NCI-H128 (cell line): ENCODE results near the gene UNC13A.
"Not testable (repeated sequence)": the region's sequence is repeated elsewhere in the genome, so short reads cannot be mapped to it uniquely, and the experiment has no call there.

ENCODE experiments used
- DNase-seq: peaks from one replicate; lab custom pipeline; 2025; ENCODE audit not compliant: unreplicated experiment; lab: John Stamatoyannopoulos, UW

Gene UNC13A

GRCh38 chr19:17605761-17606589 lies 82.2 kb downstream of the UNC13A start:
- peak; percentile 23 for DNase-seq

GRCh38 chr19:17605117-17605516 lies 83.0 kb downstream of the UNC13A start:
- no peak for DNase-seq

GRCh38 chr19:17604372-17605025 lies 83.7 kb downstream of the UNC13A start:
- no peak for DNase-seq

GRCh38 chr19:17602872-17603510 lies 85.2 kb downstream of the UNC13A start:
- DNase-seq = no peak

- DNase-seq = no peak
Measured at GRCh38 chr19:17602217-17602616, 85.9 kb downstream of the UNC13A start.

DNA sequence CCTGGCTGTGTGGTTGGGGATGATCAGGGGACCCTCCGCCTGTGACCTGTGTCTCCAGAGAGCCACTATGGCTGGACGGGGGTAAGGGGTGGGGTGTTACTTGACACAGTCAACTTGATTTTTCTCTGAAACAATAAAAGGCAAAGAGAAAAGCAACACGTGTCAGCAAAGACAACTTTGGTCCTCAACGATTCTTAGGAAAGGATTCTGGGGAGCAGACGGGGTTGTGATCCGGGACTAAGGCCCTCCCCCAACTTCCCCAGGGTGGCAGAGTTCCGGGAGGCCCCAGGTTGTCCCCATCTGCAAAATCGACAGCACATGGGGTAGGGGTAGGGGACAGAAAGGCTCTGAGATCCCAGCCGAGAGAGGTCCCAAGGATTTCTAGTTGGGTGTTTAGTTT lies 86.5 kb downstream of the UNC13A start:
- DNase-seq = no peak

DNA sequence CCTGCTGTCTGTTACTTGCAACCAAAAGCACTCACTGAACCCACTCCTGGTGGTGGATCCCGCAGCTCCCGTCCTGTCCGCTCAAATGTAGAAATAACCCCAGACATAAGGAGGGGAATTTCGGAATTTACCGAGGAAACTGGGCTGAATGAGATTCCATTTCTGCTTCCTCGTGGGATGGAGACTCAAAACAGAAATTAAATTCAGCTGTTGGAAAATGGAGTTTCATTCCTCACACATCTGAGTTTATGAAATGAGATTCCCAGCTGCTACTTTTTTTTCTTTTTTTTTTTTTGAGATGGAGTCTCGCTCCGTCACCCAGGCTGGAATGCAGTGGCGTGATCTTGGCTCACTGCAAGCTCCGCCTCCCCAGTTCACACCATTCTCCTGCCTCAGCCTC lies 88.4 kb downstream of the UNC13A start:
- DNase-seq = no peak

DNA sequence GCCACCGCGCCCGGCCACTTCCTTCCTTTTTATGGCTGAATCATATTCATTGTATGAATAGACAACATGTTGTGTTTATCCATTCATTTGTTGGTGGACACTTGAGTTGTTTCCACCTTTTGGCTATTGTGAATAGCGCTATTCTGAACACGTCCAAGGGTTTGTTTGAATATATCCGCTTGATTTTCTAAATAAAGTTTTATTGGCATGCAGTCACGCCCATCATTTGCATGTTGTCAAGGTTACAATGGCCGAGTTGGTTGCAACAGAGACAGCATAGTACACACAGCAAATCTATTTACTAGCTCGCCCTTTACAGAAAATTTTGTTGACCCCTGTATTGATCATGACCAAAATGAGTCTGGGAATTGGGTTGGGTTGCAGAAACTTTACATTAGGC lies 89.2 kb downstream of the UNC13A start:
- DNase-seq = no peak

DNA sequence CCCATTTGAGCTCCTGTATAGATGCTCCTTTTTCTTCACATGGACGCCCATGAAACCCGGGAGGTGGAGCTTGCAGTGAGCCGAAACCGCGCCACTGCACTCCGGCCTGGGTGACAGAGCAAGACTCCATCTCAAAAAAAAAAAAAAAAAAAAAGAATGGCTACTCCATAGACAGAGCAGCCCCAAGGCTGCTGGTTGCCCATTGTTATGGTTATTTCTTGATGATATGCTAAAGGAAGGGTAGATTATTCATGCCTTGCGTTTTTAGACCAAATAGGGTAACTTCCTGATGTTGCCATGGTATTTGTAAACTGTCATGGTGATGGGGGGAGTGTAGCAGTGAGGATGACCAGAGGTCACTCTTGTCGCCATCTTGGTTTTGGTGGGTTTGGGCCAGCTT lies 90.1 kb downstream of the UNC13A start:
- not testable (repeated sequence) for DNase-seq

DNA sequence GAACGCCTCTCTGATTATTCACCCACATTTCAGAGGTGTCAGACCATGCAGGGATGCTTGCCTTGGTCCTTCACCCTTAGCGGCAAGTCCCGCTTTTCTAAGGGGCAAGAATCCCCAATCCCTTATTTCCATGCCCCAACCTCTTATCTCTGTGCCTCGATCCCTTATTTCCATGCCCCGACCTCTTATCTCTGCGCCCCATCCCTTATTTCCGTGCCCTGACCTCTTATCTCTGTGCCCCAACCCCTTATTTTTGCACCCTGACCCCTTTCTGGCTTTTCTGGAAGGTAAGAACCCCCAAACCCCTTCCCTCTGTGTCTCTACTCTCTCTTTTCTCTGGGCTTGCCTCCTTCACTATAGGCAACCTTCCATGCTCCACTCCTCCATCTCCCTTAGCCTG lies 93.9 kb downstream of the UNC13A start:
- not testable (repeated sequence) for DNase-seq

DNA sequence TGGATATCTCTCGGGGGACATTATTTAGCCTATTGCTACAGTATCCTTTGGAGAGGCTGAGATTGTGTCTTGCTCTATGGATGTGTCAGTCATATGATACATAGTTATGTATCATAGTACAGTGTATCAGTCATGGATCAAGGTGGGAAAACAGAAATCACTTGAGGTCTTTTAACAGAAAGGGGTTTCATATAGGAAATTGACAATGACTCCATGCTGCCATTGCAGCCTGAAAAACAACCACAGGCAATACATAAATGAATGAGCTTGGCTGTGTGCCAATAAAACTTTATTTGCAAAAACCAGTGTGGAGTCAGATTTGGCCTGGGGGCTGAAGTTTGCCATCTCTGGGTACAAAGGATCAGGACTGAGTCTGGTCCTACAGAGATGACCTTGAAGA lies 97.3 kb downstream of the UNC13A start:
- DNase-seq = no peak

- DNase-seq = not testable (repeated sequence)
Measured at GRCh38 chr19:17585395-17585794, 102.8 kb downstream of the UNC13A start.

DNA sequence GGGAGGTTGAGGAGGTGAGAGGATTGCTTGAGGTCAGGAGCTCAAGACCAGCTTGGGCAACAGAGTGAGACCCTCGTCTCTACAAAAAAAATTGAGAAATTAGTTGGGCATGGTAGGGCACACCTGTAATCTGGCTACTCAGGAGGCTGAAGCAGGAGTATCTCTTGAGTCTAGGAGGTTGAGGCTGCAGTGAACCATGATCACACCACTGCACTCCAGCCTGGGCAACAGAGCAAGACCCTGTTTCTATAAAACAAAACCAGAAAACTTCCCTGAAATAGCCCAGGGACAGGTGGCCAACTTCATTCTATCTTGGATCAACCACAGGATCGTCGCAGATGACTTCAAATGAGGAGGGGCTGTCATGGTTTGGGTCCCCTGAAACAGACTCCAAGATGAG lies 104.0 kb downstream of the UNC13A start:
- no peak for DNase-seq

GRCh38 chr19:17582613-17583012 lies 105.5 kb downstream of the UNC13A start:
- DNase-seq = no peak

DNA sequence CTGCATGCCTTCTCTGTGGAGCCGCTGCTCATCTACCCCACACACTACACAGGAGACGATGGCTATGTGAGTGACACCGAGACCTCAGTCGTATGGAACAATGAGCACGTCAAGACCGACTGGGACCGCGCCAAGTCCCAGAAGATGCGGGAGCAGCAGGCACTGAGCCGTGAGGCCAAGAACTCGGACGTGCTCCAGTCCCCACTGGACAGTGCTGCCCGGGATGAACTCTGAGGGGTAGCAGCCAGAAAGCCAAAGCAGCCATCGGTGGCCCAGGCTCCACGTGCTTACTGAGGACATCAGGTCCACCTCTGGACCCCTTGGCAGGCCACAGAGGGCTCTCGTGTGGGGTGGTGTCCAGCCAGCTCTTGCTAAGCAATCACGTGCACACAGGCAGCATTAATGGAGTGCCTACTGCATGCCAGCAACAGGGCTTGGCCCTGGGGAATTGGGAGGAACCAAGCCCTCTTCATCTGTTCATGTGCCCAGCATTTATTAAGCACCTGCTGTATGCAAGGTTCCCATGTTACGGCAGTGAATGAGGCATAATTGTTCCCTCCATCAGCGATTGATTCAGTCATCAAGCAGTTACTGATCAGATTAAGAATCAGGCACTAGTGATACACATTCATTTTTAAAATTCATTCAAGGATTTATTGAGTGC lies 106.8 kb downstream of the UNC13A start:
- DNase-seq = no peak

DNA sequence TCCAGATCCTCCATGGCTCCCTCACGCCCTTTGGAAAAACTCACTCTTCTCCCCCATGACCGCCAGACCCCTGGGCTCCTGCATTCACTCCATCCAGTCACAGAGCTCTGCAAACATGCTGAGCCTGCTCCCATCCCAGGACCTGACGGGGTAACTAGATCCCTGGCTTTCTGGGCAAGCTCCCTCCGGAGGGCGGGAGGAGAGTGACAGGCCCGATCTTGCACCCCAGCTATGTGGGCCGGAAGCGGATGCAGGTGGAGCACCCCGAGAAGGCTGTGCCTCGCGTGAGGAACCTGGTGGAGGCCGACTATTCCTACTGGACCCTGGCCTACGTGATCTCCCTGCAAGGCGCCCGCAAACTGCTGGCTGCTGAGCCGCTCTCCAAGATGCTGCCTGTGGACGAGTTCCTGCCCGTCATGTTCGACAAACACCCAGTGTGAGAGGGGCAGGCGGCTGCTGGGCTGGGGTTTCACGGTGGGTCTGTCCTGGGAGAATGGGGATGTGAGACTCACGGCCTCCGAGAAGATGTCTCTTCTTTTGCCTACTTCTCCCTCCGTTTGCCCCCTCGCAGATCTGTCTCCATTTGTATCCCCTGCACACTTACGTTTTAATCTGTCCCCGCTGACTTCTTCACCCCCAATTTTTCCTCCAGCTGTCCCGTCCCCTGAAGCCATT lies 107.5 kb downstream of the UNC13A start:
- DNase-seq = no peak

- no peak for DNase-seq
Measured at GRCh38 chr19:17579661-17580244, 108.4 kb downstream of the UNC13A start.

DNA sequence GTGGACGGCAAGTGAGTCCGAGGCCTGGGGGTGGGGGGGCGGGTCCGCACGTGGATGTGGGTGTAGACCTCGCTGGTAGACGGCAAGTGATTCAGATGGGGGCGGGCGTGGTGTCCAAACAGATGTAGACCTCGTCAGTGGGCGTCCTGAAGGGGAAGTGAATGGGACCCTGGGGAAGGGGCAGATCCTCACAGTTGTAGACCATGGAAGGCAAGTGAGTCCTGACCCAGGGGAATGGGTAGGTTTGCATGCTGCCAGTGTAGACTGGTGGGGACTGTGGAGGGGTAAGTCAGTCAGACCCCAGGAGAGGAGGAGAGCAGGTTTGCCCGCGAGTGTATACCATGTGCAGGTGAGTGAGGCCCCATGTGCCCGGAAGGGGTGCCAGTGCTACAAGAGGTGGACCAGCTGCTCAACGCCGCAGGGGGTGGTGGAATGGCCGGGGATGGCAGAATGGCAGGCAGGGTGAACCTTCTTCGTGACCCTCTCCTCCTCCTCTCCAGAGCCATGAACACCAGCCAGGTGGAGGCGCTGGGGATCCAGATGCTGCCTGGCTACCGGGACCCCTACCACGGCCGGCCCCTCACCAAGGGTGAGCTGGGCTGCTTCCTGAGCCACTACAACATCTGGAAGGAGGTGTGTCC lies 110.6 kb downstream of the UNC13A start:
- no peak for DNase-seq

DNA sequence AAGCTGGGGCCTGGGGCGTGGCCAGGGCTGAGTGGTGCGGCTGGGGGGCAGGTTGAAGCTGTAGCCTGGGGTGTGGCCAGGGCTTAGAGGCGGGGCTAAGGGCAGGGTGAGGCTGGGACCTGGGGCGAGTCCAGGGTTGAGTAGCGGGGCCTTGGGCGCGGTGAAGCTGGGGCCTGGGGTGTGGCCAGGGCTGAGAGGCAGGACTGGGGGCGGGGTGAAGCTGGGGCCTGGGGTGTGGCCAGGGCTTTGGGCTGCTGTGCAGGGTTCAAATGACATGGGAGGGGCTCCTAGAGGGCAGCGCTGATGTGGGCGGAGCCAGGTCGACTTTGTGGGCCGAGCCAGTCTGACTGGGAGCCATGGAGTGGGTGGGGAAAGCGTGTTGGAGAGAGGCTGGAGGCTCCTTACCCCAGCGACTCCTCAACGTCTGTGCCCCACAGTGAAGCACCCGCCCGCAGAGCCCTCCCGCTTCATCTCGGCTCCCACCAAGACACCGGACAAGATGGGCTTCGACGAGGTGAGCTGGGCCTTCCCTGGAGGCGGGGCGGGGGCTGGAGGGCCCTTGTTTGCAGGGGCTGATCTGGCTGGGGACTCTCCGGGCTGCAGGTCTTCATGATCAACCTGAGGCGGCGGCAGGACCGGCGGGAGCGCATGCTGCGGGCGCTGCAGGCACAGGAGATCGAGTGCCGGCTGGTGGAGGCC lies 111.2 kb downstream of the UNC13A start:
- no peak for DNase-seq
